SK-N-SH treated with all-trans-retinoic acid at 6 μM for 48 hours (cell line): ENCODE results near the gene CWH43.
"Not testable (repeated sequence)": the region's sequence is repeated elsewhere in the genome, so short reads cannot be mapped to it uniquely, and the experiment has no call there.

Source experiments
- ATAC-seq: fragments of 200-7000 bp; cut with Tn5 transposase; 3 replicates; pipeline ENCODE4 v1.9.1; 2020; ENCODE audit warnings: mild to moderate bottlenecking, moderate library complexity

The CWH43 gene

DNA sequence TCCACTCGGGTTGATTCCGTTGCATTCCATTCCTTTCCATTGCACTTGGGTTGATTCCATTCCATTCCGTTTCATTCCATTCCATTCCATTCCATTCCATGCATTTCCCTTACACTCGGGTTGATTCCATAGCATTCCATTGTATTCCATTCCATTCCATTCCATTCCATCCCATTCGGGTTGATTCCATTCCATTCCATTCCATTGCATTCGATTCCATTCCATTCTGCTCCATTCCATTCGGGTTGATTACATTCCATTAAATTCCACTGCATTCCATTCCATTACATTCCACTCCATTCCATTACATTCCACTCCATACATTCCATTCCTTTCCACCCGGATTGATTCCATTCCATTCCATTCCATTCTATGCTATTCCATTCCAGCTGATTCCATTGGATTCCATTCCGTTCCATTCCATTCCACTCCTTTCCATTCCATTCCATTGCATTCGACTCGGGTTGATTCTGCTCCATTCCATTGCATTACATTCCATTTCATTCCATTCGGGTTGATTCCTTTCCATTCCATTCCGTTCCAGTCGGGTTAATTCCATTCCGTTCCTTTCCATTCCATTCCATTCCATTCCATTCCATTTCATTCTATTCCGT, 113.9 kb downstream of the CWH43 start:
- ATAC-seq: not testable (repeated sequence)

GRCh38 chr4:49102344-49102898, 116.3 kb downstream of the CWH43 start:
- ATAC-seq: peak; percentile 54

GRCh38 chr4:49103436-49104136, 117.5 kb downstream of the CWH43 start:
- peak; percentile 32; the same call in 2 of the 3 replicates for ATAC-seq

DNA sequence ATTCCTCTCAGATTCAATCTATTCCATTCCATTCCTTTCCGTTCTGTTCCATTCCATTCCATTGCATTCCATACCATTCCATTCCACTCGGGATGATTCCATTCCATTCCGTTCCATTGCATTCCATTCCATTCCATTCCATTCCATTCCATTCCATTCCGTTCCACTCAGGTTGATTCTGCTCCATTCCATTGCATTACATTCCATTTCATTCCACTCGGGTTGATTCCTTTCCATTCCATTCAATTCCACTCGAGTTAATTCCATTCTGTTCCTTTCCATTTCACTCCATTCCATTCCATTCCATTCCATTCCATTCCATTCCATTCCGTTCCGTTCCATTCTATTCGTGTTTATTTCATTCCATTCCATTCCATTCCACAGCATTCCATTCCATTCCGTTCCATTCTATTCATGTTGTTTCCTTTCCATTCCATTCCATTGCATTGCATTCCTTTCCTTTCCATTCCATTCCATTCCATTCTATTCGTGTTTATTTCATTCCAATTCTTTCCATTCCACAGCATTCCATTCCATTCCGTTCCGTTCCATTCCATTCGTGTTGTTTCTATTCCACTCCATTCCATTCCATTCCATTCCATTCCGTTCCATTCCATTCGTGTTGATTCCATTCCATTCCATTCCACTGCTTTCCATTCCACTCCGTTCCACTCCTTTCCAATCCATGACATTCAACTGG, 118.3 kb downstream of the CWH43 start:
- ATAC-seq: peak; percentile 19

GRCh38 chr4:49105248-49105904, 119.3 kb downstream of the CWH43 start:
- not testable (repeated sequence) for ATAC-seq

- ATAC-seq: not testable (repeated sequence)
Measured at GRCh38 chr4:49107262-49107661, 121.2 kb downstream of the CWH43 start.

- ATAC-seq: peak; percentile 77
Measured at GRCh38 chr4:49108183-49108978, 122.3 kb downstream of the CWH43 start.

GRCh38 chr4:49109567-49110166, 123.6 kb downstream of the CWH43 start:
- ATAC-seq: peak; percentile 58

- ATAC-seq: peak; percentile 67
Measured at GRCh38 chr4:49110579-49110978, 124.5 kb downstream of the CWH43 start.
